ENCODE measurements around the gene EPB42.
A peak's percentile ranks its signal among the peaks of the same experiment; 100 is the strongest.
"Not testable (repeated sequence)": the region's sequence is repeated elsewhere in the genome, so short reads cannot be mapped to it uniquely, and the experiment has no call there.

Gene EPB42

DNA sequence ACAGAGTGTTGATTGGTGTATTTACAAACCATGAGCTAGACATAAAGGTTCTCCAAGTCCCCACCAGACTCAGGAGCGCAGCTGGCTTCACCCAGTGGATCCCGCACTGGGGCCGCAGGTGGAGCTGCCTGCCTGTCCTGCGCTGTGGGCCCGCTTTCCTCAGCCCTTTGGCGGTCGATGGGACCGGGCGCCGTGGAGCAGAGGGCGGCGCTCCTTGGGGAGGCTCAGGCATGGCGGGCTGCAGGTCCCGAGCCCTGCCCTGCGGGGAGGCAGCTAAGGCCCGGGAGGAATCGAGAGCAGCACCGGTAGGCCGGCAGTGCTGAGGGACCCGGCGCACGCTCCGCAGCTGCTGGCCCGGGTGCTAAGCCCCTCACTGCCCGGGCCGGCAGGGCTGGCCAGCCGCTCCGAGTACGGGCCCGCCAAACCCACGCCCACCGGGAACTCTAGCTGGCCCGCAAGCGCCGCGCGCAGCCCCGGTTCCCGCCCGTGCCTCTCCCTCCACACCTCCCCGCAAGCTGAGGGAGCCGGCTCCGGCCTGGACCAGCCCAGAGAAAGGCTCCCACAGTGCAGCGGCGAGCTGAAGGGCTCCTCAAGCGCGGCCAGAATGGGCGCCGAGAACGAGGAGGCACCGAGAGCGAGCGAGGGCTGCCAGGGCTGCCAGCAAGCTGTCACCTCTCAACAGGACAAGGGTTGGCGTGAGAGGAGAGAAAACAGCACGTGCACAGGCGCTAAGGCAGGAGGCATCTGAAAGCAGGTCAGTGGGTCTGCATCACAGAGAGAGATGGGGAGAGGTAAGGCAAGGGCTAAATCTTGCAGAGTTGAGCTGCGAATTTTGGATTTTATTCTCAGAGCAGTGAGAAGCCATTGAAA lies 5.9 kb upstream of the EPB42 start:
- H3K27me3 ChIP-seq (ENCODE audit: low read depth, low read length): no peaks in the 10 kb centered on the region
- H4K20me1 ChIP-seq (ENCODE audit: insufficient read depth, low read length): no peaks in the 10 kb centered on the region
- H3K79me2 ChIP-seq (ENCODE audit: low read length): no peaks in the 10 kb centered on the region
- TF ChIP-seq, protein P1, sequence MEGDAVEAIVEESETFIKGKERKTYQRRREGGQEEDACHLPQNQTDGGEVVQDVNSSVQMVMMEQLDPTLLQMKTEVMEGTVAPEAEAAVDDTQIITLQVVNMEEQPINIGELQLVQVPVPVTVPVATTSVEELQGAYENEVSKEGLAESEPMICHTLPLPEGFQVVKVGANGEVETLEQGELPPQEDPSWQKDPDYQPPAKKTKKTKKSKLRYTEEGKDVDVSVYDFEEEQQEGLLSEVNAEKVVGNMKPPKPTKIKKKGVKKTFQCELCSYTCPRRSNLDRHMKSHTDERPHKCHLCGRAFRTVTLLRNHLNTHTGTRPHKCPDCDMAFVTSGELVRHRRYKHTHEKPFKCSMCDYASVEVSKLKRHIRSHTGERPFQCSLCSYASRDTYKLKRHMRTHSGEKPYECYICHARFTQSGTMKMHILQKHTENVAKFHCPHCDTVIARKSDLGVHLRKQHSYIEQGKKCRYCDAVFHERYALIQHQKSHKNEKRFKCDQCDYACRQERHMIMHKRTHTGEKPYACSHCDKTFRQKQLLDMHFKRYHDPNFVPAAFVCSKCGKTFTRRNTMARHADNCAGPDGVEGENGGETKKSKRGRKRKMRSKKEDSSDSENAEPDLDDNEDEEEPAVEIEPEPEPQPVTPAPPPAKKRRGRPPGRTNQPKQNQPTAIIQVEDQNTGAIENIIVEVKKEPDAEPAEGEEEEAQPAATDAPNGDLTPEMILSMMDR (IDR thresholded peaks at IDR 0.05; ENCODE audit: low read depth, low read length): no peak
- TF ChIP-seq EZH2phosphoT487 (IDR thresholded peaks at IDR 0.05; ENCODE audit: low read depth): no peak
- no peaks in the 10 kb centered on the region for H3K36me3 ChIP-seq (replicated peaks; ENCODE audit: low read depth, low read length)
- H3K27ac ChIP-seq (ENCODE audit: low read length): no peak overlapping the region
- H3K9me3 ChIP-seq (ENCODE audit: insufficient read depth, low read length): no peaks in the 10 kb centered on the region
- 0 out of 2 replicates have a peak, but pooled peaks cover 2% of the 10 kb centered on the region for H3K4me1 ChIP-seq (ENCODE audit: low read length)
- H2AFZ ChIP-seq (ENCODE audit: low read depth, low read length): no peak overlapping the region
- H3K4me2 ChIP-seq (ENCODE audit: low read length): no peak overlapping the region
- no peak overlapping the region for H3K4me3 ChIP-seq (ENCODE audit: low read length)
- H3K9ac ChIP-seq (ENCODE audit: low read length): no peak overlapping the region

DNA sequence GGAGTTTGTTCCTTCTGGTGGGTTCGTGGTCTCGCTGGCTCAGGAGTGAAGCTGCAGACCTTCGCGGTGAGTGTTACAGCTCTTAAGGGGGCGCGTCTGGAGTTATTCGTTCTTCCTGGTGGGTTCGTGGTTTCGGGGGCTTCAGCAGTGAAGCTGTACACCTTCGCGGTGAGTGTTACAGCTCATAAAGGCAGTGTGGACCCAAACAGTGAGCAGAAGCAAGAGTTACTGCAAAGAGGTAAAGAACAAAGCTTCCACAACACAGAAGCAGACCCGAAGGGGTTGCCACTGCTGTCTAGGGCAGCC lies 5.1 kb upstream of the EPB42 start:
- not testable (repeated sequence) for H3K4me3 ChIP-seq (ENCODE audit: low read length); H3K27me3 ChIP-seq (ENCODE audit: low read depth, low read length); H4K20me1 ChIP-seq (ENCODE audit: insufficient read depth, low read length); H3K36me3 ChIP-seq (replicated peaks; ENCODE audit: low read depth, low read length); H3K4me2 ChIP-seq (ENCODE audit: low read length); H2AFZ ChIP-seq (ENCODE audit: low read depth, low read length); H3K9me3 ChIP-seq (ENCODE audit: insufficient read depth, low read length); H3K27ac ChIP-seq (ENCODE audit: low read length); H3K9ac ChIP-seq (ENCODE audit: low read length); H3K79me2 ChIP-seq (ENCODE audit: low read length); H3K4me1 ChIP-seq (ENCODE audit: low read length)

DNA sequence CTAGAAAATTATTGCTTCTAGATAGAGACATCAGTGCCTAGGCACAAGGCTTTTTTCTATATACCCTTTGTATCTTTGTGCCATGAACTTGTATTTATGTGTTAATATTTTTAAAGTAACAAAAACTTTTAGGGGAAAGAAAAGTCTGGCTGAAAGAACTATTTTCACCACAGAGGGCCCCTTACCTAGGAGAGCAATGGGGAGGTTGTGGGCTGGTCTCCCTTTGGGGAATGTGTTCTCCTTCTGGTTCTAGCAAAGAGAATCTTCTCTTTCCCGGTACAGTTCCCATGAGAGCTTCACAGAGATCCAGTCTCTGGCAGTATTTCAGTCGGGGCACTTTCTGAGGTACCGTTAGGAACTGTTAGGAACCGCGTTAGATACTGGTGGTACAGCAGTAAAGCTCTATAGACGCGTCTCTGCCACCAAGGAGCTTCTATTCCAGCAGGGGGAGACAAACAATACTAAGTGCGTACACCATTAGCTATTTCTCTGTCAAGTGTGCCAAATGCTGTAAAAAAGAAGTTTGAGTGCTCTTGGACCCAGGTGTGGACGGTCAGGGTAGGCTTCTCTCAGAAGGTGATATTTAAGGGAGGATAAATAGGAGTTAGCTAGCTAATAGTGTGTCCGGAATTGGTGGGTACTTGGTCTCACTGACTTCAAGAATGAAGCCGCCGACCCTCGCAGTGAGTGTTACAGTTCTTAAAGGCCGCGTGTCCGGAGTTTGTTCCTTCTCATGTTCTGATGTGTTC lies 4.6 kb upstream of the EPB42 start:
- Histone ChIP-seq H3K27me3 (ENCODE audit: low read depth, low read length) (no peaks in the 10 kb centered on the region), H3K9ac (ENCODE audit: low read length) (no peak overlapping the region; the same call in 1 of the 2 replicates), H2AFZ (ENCODE audit: low read depth, low read length) (peak overlapping the region; percentile 77; the same call in 1 of the 2 replicates), H3K36me3 (replicated peaks; ENCODE audit: low read depth, low read length) (no peaks in the 10 kb centered on the region), H4K20me1 (ENCODE audit: insufficient read depth, low read length) (no peaks in the 10 kb centered on the region), H3K4me2 (ENCODE audit: low read length) (peak overlapping the region; percentile 49), H3K79me2 (ENCODE audit: low read length) (no peaks in the 10 kb centered on the region), H3K4me3 (ENCODE audit: low read length) (no peak overlapping the region), H3K27ac (ENCODE audit: low read length) (no peak overlapping the region), H3K4me1 (ENCODE audit: low read length) (0 out of 2 replicates have a peak, but pooled peaks cover 2% of the 10 kb centered on the region), H3K9me3 (ENCODE audit: insufficient read depth, low read length) (no peaks in the 10 kb centered on the region)
- TF ChIP-seq, protein P1 (IDR thresholded peaks at IDR 0.05; ENCODE audit: low read depth, low read length): peak; percentile 96
- TF ChIP-seq EZH2phosphoT487 (IDR thresholded peaks at IDR 0.05; ENCODE audit: low read depth): no peak

DNA sequence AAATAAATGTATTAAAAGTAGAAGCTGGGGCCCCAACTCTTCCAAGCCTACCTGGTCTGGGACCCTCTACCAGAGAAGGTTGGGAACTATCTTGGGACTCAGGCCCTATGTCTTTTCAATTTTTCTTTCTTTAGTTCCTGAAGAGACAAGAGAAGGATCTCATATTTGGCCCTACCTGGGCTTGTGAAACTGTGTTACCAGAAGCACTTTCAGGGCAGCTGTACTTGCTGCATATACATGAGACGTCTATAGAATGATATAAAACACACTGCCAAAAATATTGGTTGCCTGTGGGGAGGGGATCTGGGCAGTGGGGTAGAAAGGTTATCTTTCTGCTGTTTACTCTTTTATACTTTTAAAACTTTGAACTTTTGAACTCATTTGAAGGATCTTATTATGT lies 604 bp upstream of the EPB42 start:
- no peak overlapping the region for H3K4me2 ChIP-seq (ENCODE audit: low read length)
- H3K9ac ChIP-seq (ENCODE audit: low read length): no peak overlapping the region
- H3K27me3 ChIP-seq (ENCODE audit: low read depth, low read length): no peaks in the 10 kb centered on the region
- H3K9me3 ChIP-seq (ENCODE audit: insufficient read depth, low read length): no peaks in the 10 kb centered on the region
- 0 out of 2 replicates have a peak, but pooled peaks cover 2% of the 10 kb centered on the region for H3K4me1 ChIP-seq (ENCODE audit: low read length)
- TF ChIP-seq EZH2phosphoT487 (IDR thresholded peaks at IDR 0.05; ENCODE audit: low read depth): no peak
- TF ChIP-seq, protein P1 (IDR thresholded peaks at IDR 0.05; ENCODE audit: low read depth, low read length): no peak
- H3K4me3 ChIP-seq (ENCODE audit: low read length): no peak overlapping the region
- no peak overlapping the region for H2AFZ ChIP-seq (ENCODE audit: low read depth, low read length)
- no peak overlapping the region for H3K27ac ChIP-seq (ENCODE audit: low read length)
- no peaks in the 10 kb centered on the region for H4K20me1 ChIP-seq (ENCODE audit: insufficient read depth, low read length)
- H3K36me3 ChIP-seq (replicated peaks; ENCODE audit: low read depth, low read length): no peaks in the 10 kb centered on the region
- H3K79me2 ChIP-seq (ENCODE audit: low read length): no peaks in the 10 kb centered on the region

Measured in OCI-LY3 (cell line).